Sigmoid colon (tissue), 4 donors: ENCODE results near the gene ANKRD18B.
"Not testable (repeated sequence)": the region's sequence is repeated elsewhere in the genome, so short reads cannot be mapped to it uniquely, and the experiment has no call there.

Source experiments
- CTCF ChIP-seq, 4 experiments: fragments of 450-650 bp in 3 of 4; fragments of 200-600 bp in 1 of 4; IDR thresholded peaks; one replicate each; pipeline ENCODE4 v1.5.1; 2016 to 2019; ENCODE audit warnings: antibody characterized with exemption in 4 of 4, mild to moderate bottlenecking in 3 of 4, moderate library complexity in 2 of 4
- EP300 ChIP-seq, 4 donors: sonication (generic); formaldehyde crosslinking; IDR thresholded peaks; one replicate each; pipeline ENCODE4 v1.6.1; 2017; ENCODE audit warnings: antibody characterized with exemption in 4 of 4
- POLR2A ChIP-seq, 2 donors: fragments of 450-650 bp; IDR thresholded peaks; one replicate each; pipeline ENCODE4 v1.6.1; 2016; ENCODE audit warnings: antibody characterized with exemption in 2 of 2, mild to moderate bottlenecking in 2 of 2, moderate library complexity in 2 of 2
- POLR2AphosphoS5 ChIP-seq, 4 donors: sonication (generic); formaldehyde crosslinking; IDR thresholded peaks; one replicate each; pipeline ENCODE4 v1.6.1; 2017; ENCODE audit warnings: antibody characterized with exemption in 4 of 4

- not testable (repeated sequence) for TF ChIP-seq EP300, CTCF, POLR2A, POLR2AphosphoS5 (IDR thresholded peaks at IDR 0.05)
Observed at GRCh38 chr9:33516397-33516796, 7.7 kb upstream of the ANKRD18B start.
